Erythroblast (primary cell): Measurements from ENCODE around the gene HOXA4.

Experiments
- DNase-seq, 2 experiments: peaks; one replicate each; lab custom pipeline; 2025; lab: John Stamatoyannopoulos, UW
- GATA1 ChIP-seq: IDR thresholded peaks from 2 replicates; pipeline ENCODE4 v1.6.1; 2011; ENCODE audit warnings: low read depth, mild to moderate bottlenecking, control low read depth, low read length, moderate library complexity
- POLR2A ChIP-seq: IDR thresholded peaks from 2 replicates; pipeline ENCODE4 v1.6.1; 2011; ENCODE audit warnings: mild to moderate bottlenecking, low read length

HOXA4 gene

DNA sequence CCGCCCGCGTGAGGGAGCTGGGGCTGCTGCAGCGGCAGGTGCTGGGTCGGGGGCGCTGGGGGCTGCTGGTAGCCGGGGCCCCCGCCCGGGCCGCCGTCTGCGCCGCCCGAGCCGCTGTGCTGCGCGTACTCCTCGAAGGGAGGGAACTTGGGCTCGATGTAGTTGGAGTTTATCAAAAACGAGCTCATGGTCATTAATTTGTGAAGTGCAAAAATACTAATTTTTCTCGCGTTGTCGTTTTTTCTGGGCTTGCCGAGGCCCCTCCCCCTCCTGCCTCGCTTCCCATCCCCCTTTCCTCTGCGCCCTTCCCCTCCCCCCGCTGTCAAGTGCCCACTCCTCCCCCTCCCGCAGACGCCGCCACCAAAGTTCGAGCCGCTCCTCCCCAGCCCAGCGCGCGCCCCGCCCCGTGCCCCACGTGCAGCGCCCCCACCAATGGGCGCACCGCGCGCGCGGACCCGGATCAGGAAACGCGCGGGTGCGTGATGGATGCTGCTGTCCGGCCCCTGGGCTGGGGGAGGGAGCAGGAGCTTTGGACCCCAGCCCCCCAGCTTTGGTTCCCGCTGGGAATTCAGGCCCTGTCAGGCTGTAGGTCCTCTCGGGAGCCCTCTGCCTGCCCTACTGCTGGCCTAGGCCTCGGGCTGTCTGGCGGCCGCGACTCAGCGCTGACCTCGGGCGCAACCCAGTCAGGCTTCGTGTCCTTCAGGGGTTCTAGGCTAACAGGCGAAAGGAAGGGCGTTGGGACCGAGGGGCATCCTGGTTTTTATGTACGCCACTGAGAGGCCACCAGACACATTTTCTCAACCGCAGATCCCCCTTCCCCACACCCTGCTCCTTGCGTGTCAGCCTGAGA is at the start of gene HOXA4:
HOXA4 (minus strand) TSS at position 218 of the 850 bp plus-strand sequence; CDS start at position 194, 24 bp downstream.
- DNase-seq, result peak; percentile 86 to 88
- TF ChIP-seq GATA1 (no peak), POLR2A (peak; percentile 17)

DNA sequence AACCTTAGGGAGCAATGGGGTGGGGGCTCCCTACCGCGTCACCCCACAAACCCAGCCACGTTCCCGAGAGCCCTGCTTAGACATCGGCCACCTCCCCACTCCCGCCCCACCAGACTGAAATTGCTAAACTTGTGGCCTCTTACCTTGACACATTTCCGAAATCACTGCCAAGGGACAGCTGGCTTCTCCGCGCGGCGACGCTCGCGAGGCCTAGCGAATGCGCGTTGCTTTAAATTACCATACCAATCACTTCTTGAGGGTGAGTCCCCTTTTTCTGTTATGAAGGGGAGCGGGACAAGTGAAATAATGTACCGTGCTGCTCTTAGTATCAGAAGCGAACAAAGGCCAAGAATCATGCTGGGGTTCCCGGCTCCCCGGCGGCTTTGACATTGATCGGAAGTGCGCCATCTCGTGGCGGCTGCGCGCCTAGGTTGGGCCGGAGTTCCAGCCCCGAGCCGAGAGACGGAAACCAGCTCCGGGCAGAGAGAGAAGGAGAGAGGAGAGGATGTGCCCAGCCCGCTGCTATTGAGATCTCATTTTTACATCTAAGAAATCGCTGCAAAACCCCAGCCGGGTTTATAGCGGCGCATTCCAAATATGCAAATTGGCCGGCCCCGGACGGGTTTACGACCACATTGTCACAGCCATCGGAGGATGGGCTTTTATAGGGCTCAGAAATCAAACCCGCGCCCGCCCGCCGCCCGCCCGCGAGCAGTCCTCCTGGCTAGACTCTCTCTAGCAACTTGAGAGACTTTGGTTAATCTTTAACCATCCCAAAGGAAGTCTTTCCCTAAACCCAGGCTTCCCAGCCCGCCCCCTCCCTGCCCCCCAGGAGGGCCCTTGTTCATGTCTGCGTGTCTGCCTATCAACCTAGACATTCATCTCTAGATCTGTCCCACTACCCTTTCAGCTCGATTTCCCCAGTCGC is 49.2 kb upstream of the HOXA4 start:
- DNase-seq, result peak; percentile 58 to 73
- TF ChIP-seq POLR2A (no peak), GATA1 (no peak)

DNA sequence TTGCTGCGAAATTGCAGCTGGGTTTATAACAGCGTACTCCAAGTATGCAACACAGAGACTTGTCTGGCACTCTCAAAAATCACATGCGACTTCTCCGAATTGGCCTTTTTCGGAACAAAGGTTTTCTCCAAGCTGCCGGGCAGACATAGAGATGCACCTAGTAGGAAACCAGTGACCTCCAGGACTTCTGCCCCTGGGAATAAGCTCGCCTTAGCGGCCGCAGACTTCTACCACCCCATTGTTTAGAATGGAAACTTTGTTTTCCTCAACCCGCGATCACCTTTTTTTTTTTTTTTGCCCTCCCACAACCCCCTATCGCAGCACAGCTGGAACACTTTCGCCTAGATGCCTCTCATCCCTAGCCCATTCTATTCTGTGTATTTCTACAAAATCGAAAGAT is 48.5 kb upstream of the HOXA4 start:
- no peak for DNase-seq

DNA sequence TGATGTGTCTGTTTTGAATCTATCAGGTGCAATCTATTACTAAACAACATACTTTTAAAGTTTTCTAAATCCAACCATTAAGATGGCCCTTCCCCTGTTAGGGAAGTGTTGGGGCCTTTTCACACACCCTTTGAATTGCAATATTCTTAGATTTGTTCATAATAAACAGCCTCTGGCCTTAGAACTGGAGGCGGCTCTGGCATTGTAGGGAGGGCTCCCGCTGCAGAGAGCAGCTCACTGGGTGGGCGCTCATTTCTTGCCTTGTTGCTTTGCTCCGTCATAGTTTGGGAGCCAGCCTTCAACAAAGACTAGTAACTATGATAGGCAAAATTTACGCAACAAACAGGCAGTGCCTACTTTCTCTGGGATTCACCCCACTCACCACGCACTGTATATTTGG is 47.8 kb upstream of the HOXA4 start:
- DNase-seq, result no peak
- TF ChIP-seq POLR2A (no peak), GATA1 (no peak)

More for the DNA sequence above, 48.5 kb upstream of the HOXA4 start:
- no peak for TF ChIP-seq GATA1
- TF ChIP-seq POLR2A, result no peak

DNA sequence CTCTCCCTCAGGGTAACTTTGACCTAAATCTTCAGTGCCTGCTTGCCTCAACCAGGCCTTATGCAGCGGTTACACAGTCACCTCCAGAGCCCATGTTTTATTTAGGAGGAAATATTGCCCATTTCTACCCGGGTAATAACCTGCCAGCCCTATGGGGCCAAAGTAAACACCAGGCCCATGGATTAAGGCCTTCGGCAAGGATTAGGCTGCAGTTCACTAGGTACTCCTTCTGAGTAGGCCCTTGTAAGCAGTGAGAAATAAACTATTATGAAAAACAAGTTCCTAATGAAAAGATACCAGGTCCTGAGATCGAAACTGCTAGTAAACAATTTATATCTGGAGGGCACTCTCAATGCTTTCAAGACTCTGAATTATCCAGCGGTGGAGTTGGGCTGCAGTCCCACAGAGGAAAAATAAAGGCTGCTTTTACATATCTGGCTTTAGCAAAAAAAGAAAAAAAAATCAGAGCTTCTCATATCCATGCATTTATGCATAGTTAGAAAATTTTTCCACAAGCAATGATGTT is 47.3 kb upstream of the HOXA4 start:
- TF ChIP-seq GATA1 (no peak), POLR2A (no peak)
- no peak for DNase-seq

DNA sequence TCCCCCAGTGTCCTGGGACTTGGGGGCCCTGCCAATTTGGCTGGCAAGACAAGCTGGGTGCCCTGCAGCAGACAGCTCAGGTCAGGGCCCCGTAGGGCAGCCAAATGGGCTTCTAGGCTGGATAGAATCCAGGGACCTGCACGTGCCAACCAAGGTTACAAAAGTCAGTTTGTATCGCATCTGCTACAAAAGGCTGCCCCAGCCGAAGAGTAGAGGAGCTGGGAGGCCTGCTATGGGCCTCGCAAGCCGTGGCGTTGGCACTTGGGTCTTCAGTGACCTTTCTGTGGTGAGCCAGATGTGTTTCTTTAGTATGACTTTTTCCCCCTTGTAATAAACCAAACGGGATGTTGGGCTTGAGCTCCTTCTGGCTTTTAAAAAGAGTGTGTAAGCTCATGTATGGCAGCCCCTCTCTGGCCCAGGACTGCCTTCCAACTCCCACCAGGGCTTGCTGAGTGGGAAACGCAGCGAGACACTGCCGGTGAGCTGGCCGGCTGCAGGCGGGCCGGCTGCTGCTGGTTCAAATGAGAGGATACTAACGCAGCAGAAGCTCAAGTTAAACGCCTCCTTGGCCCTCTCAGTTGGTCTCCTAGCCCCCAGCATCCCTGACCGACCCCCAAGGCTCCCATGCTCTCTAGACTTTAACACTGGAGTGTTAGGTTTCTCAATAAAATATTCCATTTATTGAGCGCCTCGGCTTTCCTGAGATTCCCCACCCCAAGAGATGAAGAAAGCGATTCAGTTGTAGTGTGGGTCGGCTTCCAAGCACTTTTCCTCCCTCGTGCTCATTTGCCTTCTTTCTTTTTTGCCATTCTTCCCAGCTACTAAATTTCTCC is 46.6 kb upstream of the HOXA4 start:
- no peak for DNase-seq
- TF ChIP-seq POLR2A, result no peak
- TF ChIP-seq GATA1, result no peak

DNA sequence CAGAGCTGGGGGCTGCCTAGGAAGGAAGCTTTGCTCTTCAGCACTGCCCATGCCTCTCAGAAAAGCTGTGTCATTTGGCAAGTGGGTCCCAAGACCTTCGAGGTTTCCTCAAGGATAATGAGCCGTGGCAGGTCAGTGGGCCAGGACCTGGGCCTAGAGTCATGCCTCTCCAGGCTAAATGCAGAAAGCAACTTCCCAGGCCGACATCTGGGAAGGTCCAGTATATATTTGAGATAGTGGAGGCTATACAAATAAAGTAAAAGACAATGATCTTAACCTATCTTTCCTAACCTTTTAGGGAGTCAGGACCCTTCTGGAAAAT is 45.9 kb upstream of the HOXA4 start:
- no peak for DNase-seq
- no peak for TF ChIP-seq GATA1

DNA sequence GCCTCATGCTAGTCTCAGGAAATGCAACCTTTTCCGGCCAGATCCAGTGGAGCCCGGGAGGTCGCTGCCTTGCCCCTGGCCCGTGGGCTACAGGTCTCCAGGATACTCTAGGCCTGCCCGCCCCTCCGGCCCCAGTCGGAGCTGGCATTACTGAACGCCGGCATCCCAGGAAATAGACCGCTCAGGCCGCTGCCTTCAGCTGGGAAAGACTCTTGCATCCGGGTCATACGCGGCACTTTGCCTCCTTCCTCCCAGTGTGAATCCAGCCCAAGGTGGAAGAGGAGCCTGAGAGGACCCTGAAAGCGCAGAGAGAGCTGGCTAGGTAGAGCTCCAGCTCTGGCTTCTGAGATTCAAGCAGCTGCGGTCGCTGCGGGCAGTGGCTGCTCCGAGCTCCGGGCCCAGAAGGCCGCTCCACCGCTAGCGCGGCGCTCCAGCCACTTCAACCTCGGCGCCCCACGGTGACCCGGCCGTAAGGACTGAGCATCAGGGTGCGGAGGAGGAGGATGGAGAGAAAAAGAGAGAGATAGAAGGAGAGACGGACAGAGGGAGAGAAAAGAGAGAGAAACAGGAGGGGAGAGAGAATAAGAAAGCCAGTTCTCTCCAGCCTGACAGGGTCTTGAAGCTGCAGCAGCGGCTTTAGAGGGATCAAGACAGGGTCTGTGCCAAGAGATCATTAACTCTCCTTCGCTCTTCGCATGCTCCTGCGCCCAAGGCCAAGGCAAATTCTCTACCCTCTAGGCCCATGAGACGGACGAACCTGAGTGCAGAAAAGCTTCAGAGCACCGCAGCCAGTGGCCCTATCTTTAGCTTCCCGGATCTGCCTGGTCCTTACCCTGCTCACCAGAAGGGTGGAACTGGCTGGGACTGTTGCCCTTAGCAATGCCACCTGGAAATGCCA is 45.3 kb upstream of the HOXA4 start:
- no peak for DNase-seq
- TF ChIP-seq GATA1 (no peak), POLR2A (no peak)

DNA sequence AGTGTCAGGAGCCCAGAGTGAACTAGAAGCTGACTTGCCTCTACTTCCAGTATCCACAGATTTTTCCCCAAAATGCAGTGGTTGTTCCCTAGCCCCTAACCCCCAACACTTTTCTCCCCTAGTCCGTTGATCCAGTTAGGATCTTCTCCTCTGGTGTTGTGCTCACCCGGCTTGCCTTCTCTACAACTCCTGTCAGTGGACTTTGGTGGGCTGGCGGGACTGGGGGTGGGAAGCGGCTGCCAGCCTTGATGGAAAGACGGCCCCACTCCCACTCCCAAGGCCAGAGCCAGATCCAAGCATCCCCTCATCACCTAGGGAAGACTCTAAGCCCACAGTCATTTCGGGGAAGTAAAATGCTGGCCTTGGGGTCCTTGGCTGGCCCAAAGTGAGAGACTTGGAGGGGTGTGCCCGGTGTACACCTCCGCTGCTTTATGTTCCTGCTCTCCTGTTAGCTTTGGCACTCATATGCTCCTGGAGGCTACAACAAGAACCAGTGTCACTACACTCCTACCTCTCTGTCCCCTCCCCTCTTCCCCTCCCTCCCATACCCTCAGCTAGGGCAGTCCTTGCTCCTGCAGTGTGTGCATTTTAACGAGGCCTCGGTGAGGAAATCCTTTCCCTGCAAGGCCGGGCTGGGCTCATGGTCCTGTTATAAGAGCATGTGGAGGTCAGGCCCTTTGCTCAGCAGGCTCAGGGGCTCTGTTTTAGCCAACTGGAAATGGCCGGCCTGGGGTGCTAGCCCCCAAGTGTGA is 44.5 kb upstream of the HOXA4 start:
- TF ChIP-seq POLR2A (no peak), GATA1 (no peak)
- DNase-seq, result no peak

DNA sequence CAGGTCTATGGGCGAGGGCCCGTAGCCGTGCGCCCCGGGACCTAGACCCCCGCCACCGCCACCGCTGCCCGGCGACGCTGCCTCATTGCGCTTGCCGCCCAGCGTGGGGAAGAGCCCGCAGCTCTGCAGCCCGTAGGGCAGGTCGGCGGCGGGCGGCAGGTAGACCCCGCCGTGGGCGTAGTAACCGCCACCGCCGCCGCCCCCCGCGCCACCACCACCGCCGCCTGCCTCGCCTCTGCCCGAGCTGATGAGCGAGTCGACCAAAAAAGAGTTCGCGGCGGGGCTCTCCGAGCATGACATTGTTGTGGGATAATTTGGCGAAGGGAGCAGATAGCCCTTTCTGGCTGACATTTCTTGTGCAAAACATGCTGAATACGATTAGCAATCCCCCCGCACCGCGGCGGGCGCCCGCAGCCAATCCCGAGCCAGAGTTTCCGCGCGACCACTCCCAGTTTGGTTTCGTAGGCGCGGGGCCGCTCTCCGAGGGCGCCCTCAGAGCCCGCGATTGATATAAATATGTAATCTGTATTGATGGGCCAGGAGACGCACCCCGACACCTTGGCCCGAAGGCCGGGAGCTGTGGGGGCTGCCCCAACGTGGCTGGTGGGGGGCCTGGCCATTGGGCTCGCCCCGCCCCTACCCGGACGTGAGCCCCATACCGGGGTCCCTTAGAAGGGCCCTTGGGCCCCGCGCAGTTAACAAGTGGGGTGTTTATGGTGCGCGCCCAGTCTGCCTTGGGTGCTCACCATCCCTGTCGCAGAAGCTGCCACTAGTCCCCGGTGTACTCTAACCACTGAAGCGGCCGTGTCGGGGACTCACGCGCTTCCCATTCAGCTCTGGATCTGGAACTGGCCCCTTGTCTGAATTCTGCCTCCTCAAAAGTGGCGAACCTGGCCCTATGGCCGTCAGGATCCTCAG is 43.7 kb upstream of the HOXA4 start, which contains the start of gene HOXA10:
HOXA10 (minus strand) TSS at position 365 of the 918 bp plus-strand sequence; CDS start at position 351, 14 bp downstream.
- no peak for TF ChIP-seq GATA1
- no peak for TF ChIP-seq POLR2A
- DNase-seq, result no peak

DNA sequence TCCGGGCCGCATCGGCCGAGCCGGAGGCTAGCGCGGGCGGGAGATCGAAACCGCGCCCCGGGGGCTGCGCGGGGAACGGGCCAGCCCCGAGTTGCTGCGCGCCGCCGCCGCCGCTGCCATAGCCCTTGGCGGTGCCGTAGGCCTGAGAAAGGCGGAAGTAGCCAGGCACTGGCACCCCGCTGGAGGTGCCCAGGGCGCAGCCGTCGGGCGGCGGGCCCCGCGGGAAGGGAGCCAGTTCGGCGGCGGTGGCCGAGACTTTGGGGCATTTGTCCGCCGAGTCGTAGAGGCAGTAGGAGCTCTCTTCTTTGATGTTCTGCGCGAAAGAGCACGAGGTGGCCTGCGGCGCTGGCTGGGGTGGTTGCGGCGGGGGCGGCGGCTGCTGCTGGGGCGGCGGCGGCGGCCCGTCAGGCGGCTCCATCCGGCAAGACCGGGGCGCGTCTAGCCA is 43.0 kb upstream of the HOXA4 start:
- no peak for DNase-seq
- TF ChIP-seq POLR2A, result no peak
- no peak for TF ChIP-seq GATA1
